AG10803 (cell line): ENCODE measurements around the gene JMJD8.

Experiments used
- DNase-seq: peaks from one replicate; pipeline ENCODE4 v3.0.0; 2010; ENCODE audit warnings: low read depth
- H3K4me3 ChIP-seq: 2 replicates; pipeline ENCODE4 v1.5.1; 2011; ENCODE audit warnings: mild to moderate bottlenecking, low read length, control low read depth
- CTCF ChIP-seq: conservative IDR thresholded peaks from 2 replicates; pipeline ENCODE4 v1.5.1; 2011; ENCODE audit warnings: mild to moderate bottlenecking, low read length, control low read depth, inconsistent platforms

The JMJD8 gene

GRCh38 chr16:711548-712320, 27.6 kb upstream of the JMJD8 start:
- H3K4me3 ChIP-seq: no peak overlapping the region
- peak; percentile 52 for DNase-seq
- peak; percentile 71 for TF ChIP-seq CTCF

- DNase-seq: no peak
- TF ChIP-seq CTCF: no peak
- no peak overlapping the region for H3K4me3 ChIP-seq
Measured at GRCh38 chr16:711084-711483, 26.9 kb upstream of the JMJD8 start.

GRCh38 chr16:710500-711075, 26.5 kb upstream of the JMJD8 start:
- no peak overlapping the region for H3K4me3 ChIP-seq
- no peak for DNase-seq
- TF ChIP-seq CTCF: no peak

GRCh38 chr16:709566-710499, 25.7 kb upstream of the JMJD8 start:
- peak; percentile 62 for DNase-seq
- no peak for TF ChIP-seq CTCF
- no peak overlapping the region for H3K4me3 ChIP-seq

GRCh38 chr16:708959-709358, 24.8 kb upstream of the JMJD8 start:
- no peak for DNase-seq
- no peak overlapping the region for H3K4me3 ChIP-seq
- no peak for TF ChIP-seq CTCF

- no peak for TF ChIP-seq CTCF
- no peak overlapping the region for H3K4me3 ChIP-seq
- no peak for DNase-seq
Measured at GRCh38 chr16:708019-708418, 23.9 kb upstream of the JMJD8 start.
